ENCODE measurements around the gene TRIB2. TPM values are rescaled to one million over a fixed set of nuclear protein-coding genes. Genes with fewer than 3 reads are reported as not detected.

Gene TRIB2
- total RNA-seq, 1 donor from 2014 or later: 90.9 TPM

DNA sequence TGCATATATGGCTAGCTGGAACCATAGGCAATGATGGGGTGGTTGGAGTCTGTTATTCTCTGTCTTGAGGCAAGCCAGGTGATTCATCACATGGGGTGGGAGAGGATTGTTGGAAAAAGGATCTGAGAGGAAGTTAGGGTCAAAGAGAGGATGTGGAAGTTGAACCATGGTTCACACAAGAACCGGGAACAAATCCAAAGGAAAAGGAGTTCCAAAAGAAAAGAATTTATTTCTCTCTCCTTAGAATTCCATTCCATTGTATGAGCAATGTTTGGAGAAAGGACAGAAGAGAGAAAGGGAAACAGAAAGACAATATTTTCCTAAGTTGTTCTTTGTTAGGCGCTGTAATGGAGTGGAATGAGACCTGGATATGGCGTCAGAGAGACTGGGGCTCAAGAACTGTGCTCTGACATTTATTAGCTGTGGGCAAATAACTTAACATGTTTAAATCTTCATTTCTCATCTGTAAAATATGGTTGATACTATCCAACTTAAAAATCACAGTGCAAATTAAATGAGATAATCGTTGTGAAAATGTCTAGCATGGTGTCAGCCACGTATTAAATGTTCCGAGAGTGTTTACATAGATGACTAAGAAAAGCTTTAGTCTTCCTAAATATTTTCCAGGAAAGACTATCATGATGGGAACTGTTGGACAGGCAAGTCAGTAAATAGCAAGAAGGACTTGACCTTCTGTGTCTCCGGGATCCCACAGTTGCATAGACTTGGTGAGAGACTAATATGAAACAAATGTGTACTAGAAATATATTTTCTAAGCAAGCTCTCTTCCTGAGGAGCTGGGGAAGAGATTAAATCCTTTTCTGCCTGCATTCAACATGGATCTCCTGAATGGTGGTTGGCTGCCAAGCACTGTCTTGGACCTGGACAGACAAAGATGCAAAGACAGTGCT is 71.4 kb downstream of the TRIB2 start:
- TF ChIP-seq, protein P1, sequence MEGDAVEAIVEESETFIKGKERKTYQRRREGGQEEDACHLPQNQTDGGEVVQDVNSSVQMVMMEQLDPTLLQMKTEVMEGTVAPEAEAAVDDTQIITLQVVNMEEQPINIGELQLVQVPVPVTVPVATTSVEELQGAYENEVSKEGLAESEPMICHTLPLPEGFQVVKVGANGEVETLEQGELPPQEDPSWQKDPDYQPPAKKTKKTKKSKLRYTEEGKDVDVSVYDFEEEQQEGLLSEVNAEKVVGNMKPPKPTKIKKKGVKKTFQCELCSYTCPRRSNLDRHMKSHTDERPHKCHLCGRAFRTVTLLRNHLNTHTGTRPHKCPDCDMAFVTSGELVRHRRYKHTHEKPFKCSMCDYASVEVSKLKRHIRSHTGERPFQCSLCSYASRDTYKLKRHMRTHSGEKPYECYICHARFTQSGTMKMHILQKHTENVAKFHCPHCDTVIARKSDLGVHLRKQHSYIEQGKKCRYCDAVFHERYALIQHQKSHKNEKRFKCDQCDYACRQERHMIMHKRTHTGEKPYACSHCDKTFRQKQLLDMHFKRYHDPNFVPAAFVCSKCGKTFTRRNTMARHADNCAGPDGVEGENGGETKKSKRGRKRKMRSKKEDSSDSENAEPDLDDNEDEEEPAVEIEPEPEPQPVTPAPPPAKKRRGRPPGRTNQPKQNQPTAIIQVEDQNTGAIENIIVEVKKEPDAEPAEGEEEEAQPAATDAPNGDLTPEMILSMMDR (conservative IDR thresholded peaks at IDR 0.05): no peak
- Mint-ChIP-seq H3K27ac (no peak overlapping the region), H3K9me3 (peaks cover 12% of the 10 kb centered on the region), H3K27me3 (no peaks in the 10 kb centered on the region), H3K4me3 (no peak overlapping the region), H3K36me3 (peaks cover 5% of the 10 kb centered on the region), H3K4me1 (ENCODE audit: unreplicated experiment) (no peaks in the 10 kb centered on the region)
- DNase-seq (ENCODE audit: extremely low spot score, unreplicated experiment): no peak

DNA sequence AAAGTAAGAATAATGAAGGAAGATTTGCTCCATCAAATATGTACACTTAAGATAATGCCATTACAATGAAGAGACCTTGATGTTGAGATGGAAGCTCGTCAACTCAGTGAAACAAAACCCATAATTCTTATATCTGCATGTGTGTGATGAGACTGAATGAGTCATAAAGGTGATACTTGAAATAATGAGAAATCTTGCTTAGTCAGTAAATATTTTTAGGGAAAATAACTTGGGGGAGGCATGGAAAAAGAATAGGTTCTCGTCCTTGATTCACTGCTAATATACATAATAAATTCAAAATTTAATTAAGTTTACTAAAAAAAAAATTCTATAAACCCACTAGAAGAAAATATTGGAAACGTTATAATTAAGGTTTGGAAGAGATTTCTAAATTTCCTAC is 75.2 kb downstream of the TRIB2 start:
- Mint-ChIP-seq H3K4me3 (no peak overlapping the region), H3K27me3 (no peaks in the 10 kb centered on the region), H3K36me3 (no peaks in the 10 kb centered on the region), H3K9me3 (peaks cover 5% of the 10 kb centered on the region), H3K27ac (no peak overlapping the region), H3K4me1 (ENCODE audit: unreplicated experiment) (peaks cover 8% of the 10 kb centered on the region)
- TF ChIP-seq, protein P1 (conservative IDR thresholded peaks at IDR 0.05): no peak
- no peak for DNase-seq (ENCODE audit: extremely low spot score, unreplicated experiment)

Small RNA genes lying within 50 kb of the gene (microRNA-seq; reads per million reads assigned to microRNA genes)
- gene MIR3125: not detected

Measured in type B pancreatic cell (in vitro differentiated cells).